ENCODE measurements around the gene ATP2C2.

DNA sequence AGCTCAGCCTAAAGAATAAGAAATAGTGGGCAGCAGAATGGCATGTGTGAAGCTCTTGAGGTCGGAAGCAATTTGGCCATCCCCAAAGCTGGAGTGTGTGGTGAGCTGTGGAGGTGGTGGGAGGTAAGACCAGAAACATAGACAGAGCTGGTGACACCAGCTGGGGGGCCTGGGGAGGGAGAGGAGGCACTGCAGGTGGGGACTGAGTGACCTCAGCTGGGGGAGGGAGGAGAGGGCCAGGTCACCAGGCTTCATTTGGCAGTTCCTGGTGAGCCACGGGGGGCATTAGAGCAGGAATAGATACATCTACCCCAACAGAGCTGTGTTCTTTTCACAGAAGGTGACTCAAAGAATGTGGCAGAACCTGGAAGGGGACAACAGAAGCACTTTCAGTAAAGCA is 41.8 kb upstream of the ATP2C2 start:
- TF ChIP-seq EP300 (IDR thresholded peaks at IDR 0.05) (no peak), POLR2A (IDR thresholded peaks at IDR 0.05) (no peak)
